Effector CD4-positive, alpha-beta T cell (primary cell): ENCODE results near the gene CMTR1.

Source experiments
- DNase-seq: peaks from one replicate; pipeline ENCODE4 v3.0.0-alpha.2; 2020

The CMTR1 gene

GRCh38 chr6:37479266-37479854 is 46.3 kb downstream of the CMTR1 start:
- DNase-seq: no peak

DNA sequence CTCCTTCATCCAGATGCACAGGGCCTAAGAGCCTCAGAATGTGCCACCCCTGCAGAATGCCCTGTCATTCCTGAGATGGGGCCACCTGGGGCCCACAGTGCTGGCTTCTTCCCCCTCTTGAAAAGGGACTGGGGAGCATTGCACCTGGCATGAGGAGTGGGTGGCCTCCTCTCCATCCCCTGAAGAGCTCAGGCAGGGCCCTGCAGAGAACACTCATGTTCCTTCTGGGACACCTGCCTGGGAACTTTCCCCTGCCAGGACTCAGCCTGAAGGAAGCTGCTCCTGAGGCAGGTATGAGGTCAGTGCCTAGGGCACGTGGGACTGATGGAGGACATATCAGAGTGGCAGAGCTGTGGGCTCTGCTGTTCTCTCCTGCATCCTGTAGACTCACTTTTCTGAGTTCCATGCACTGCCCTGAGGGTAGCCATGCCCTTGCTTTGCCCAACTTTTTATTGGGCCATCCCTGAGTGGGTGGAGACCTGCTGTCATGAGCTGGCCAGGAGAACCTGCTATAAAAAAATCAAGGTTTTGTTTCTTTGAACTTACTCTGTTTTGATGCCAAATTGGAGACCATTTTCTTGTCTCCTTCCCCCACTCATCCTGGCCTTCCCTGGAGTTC is 47.2 kb downstream of the CMTR1 start:
- no peak for DNase-seq

DNA sequence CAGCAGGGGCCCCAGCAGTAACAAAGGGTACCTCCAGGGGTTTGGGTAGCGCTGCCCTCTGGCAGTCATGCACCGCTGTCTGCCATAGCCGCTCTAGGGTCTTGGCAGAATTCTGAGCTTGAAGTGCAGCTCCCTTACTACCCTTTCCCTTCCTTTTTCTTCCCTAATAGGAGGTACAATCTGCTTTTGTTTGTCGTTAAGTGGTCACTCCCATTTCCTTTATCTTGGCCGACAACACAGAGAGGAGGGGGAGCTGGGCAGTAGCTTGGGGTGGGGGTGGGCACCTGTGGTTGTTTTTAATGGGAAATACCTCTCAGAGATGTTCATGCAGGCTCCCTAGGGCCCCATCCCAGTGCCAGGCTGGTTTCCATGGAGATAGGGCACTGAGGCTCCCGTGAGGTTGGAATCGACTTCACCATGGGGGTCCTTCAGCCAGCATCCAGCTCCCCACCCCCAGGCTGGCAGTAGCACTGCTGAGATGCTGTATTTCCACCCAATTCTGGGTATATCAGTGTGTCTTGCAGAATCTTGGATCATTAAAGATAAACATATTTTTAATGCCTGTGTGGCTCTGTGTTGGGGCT is 48.0 kb downstream of the CMTR1 start:
- no peak for DNase-seq

GRCh38 chr6:37481711-37482605 is 48.9 kb downstream of the CMTR1 start:
- no peak for DNase-seq

DNA sequence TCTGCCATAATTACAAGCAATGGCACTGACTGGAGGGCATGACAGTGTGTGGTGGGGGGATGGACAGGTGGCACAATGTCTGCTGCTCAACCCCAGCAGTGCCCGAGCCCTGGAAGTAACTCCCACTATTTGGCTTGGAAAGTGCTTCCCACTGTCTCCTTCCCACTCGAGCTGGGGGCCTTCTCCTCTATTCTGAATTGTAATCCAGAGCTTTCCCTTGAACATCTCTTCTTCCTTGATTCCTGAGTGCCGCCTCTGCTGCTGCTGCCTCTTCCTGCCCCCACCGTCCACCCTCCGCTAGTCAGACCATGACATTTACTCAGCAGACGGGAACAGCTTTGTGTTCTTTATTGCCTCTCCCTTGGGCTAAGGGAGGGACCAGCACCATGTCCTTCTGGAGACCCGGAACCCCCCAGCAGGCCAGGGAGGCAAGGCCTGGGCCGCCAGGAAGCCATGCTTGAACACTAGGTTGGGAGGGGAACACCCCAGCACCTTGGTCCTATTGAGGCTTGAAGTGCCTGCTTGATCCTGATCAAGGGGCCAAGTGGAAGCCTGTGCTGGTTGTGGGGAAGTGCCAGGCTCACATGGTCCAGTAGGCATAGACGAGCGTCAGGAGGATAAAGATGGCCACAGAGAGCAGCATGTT is 49.7 kb downstream of the CMTR1 start:
- no peak for DNase-seq

- no peak for DNase-seq
Observed at GRCh38 chr6:37483252-37483901, 50.4 kb downstream of the CMTR1 start.

- peak; percentile 75 for DNase-seq
Observed at GRCh38 chr6:37483917-37484785, 51.1 kb downstream of the CMTR1 start.

DNA sequence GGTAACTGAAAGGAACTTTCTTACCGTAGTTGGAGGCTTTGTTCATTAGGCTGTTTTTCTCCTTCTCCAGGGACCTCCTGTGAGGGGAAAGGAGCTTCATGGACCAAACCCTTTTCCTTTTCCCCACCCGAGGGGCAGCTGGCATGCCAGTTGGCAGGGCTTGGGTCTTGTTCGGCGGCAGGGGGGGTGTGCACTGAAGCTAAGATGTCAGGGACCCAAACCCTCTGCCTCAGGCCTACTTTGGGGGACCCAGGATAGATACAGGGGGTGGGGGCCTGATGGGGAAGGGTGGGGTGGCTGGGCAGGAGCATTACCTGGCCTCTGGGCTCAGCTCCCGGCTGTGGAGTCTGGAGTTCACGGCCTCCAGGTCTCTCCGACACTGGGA is 51.8 kb downstream of the CMTR1 start:
- no peak for DNase-seq

GRCh38 chr6:37485291-37485702 is 52.3 kb downstream of the CMTR1 start:
- DNase-seq: no peak

DNA sequence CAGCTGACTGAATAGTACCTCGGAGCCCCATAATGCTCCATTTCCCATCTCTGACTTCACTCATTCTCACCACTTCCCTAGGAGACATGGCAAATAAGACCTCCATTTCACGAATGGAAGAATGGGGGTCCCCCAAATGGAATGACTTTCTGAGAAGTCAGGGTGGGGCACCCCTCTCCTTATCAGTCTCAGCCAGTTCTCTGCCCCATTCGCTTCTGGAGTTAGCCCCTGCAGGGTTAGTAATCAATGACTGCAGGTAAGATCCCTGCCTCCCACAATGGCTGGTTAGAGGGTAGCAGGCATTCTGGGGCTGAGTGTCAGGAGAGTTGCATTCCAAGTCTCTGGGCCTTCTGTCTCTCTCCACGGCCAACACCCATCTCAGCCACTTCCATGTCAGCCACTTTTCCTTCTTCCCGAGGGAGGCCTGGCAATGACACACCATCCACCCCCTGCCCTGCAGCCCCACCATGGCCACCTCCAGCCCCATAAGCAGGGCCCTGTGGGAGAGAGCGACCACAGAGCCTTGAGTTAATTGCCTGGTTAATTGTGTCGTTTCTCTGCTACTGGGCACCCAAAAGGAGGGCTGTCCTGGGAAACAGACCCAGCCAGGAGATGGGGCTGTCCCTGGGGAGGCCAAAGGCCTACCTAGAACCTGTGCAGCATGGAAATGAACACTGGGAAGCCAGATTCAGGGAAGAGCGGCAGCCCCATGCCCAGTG is 53.3 kb downstream of the CMTR1 start:
- no peak for DNase-seq

- no peak for DNase-seq
Observed at GRCh38 chr6:37487591-37488380, 54.8 kb downstream of the CMTR1 start.

DNA sequence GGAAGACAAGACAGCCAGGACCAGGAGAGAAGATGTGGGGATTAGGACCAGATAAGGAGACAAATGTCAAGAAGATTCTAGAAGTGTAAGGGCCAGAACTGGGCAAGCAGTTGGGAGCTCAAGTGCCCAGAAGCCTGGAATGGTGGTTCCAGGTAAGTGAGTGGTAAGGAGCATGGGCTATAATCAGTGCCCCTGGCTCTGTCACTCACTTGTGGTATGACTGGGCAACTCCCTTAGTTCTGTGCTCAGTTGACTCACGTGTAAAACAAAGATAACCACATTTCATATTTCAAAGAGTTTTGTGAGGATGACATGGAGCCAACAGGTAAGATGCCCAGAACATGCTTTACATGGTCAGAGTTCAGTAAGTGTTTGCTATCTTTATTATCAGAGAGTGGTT is 55.5 kb downstream of the CMTR1 start:
- no peak for DNase-seq

DNA sequence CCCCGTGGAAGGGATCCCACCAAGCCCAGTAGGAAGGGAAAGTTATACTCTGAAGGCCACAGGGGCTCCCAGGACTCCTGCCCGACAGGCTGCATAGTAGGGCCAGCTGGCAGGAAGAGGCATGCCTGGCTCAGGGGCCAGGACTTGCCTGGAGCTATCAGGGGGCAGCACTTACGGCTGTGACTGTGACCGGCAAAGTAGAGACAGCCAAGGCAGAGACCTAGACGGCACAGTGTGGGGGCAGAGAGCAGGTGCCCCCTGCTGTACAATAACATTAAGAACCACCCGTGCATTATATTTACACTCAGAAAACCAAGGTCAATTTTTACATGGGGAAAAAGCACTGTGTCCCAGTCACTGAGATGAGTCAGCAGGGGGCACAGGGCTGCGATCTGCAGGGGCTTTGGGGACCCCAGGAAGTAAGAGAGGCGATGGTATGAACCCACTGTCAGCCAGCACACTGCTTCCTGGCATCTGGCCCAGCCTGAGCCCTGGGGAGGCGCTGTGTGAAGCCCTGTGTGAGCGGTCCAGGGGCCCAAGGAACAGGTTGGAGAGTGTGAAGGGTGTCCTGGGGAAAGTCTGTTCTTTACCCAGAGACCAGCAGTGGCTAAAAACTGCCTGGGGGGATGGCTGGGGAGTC is 56.8 kb downstream of the CMTR1 start:
- DNase-seq: no peak

DNA sequence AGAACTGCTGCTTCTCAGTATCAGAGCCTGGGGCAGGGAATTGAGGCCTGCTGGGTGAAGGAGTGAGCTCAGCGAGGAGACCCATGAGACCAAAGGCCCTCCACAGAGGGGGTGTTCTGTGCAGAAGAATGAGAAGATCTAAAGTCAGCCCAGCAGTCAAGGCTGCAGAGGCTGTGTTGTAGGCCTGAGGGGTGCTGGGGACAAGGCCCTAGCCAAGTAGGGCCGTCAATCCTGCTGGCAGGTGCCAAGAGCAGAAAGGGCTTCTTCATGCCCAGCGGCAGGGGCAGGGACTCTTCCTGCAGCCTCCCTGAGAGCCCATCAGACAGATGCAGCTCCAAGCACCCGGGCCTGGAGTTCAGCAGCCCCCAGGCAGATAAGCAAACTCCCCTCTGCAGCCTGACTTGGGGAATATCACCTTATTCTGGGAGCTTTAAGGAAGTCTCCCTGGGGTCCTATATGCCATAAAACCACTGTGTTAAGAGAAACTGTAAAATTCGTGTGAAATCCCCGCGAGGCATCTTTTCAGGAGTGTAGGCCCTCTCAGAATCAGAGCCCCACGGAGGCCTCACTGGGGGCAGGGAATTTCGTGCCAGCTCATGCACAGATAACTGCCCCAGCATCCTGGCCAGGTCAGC is 57.6 kb downstream of the CMTR1 start:
- DNase-seq: no peak

DNA sequence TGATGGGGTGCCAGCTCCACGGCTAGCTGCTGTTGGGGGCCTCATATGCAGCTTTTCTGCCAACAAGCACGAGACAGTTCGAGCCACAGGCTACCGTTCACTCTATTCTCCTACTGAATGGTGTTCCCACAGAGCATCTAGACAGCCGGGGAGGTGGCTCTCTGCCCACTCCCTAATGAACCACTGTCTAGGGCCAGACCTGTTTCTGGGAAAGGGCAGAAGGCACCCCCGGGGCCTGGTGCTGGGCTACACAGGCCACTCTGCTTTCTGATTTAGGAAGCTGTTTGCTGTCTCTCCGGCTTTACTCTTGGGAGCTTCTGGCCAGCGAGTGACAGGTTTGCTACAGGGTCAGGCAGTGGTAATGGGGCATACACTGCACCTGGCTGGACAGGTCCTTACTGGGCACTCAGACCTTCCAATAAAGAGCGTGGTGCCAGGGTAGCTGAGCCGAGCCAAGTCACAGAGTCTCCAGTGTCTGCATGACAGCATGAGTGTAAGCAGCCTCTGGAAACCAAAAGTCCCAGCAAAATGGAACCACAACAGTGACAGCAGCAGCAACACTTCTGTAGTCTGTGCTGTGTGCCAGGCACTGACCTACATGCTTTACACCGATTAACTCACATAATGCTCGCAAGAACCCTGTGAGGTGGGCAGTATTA is 58.3 kb downstream of the CMTR1 start:
- no peak for DNase-seq

GRCh38 chr6:37491830-37492208 is 58.8 kb downstream of the CMTR1 start:
- DNase-seq: no peak

DNA sequence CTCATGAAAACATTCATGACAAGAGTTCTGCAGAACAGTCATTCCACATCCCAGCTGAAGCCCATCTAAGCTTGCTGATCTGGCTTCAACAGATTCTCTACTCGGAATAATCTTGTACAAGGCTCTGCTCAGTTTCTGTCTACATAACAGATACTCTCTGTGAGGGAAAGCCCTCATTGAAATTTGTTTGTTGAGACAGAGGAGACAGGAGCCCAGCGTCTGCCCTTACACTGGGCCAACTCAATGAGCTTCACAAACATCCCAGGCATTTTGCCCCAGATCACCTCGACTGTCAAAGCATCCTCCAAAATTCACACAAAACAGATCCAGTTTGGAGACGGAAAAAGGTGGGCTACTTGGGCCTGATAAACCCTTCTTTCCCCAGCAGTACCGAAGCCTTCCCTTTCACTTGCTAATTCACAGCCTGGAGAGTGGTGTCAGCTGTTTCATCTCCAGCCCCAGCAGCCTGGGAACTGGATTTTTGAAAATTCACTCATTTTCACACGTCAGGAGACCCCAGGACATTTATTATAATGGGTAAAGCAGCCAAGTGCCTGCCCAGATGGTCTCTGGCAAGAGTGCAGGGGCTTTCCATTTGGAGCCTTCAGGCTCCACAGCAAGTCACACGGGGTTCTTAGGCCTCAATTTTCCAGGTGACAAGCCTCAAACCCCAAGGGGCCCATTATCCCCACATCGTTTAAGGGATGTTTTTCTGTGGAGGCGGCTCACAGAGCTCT is 59.4 kb downstream of the CMTR1 start:
- no peak for DNase-seq
